ENCODE results near the gene THEMIS2. TPM values are rescaled to one million over a fixed set of nuclear protein-coding genes. Genes with fewer than 3 reads are reported as not detected.
"Not testable (repeated sequence)": the region's sequence is repeated elsewhere in the genome, so short reads cannot be mapped to it uniquely, and the experiment has no call there.

The THEMIS2 gene
- total RNA-seq, 4 donors from 2014 or later = 5.6 to 12.0 (median 7.9) TPM

DNA sequence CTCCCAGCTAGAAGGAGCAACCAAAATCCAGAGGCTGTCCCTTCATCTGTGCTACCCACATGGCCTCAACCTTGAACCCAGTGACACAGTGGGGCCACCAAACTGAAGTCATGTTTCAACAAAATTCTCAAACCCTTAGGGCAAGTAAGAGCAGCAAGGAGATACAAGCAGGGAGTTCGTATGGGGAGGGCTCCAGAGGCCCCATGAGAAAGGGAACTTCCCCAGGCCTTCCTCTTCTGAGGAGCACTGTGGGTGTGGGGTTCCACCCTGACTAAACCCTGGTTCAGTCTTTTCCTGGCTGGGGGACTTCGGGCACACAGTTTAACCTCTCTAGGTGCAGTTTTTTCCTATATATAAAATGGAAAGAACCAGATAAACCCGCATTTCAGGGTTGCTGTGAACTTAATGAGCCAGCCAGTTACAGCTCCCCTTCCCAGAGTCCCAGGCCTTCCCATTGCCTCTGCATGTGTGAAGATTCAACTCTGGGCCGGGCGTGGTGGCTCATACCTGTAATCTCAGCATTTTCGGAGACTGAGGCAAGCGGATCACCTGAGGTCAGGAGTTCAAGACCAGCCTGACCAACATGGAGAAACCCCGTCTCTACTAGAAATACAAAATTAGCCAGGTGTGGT, 8.0 kb upstream of the THEMIS2 start:
- Histone ChIP-seq H3K27me3 (no peaks in the 10 kb centered on the region), H3K27ac (peak overlapping the region; percentile 69), H3K36me3 (no peaks in the 10 kb centered on the region), H3K4me1 (peaks cover 29% of the 10 kb centered on the region), H3K9me3 (no peaks in the 10 kb centered on the region), H3K4me3 (no peak overlapping the region)
- WGBS = 65% methylated on average over 8 of the region's 8 CpGs
- TF ChIP-seq, protein P1, sequence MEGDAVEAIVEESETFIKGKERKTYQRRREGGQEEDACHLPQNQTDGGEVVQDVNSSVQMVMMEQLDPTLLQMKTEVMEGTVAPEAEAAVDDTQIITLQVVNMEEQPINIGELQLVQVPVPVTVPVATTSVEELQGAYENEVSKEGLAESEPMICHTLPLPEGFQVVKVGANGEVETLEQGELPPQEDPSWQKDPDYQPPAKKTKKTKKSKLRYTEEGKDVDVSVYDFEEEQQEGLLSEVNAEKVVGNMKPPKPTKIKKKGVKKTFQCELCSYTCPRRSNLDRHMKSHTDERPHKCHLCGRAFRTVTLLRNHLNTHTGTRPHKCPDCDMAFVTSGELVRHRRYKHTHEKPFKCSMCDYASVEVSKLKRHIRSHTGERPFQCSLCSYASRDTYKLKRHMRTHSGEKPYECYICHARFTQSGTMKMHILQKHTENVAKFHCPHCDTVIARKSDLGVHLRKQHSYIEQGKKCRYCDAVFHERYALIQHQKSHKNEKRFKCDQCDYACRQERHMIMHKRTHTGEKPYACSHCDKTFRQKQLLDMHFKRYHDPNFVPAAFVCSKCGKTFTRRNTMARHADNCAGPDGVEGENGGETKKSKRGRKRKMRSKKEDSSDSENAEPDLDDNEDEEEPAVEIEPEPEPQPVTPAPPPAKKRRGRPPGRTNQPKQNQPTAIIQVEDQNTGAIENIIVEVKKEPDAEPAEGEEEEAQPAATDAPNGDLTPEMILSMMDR (IDR thresholded peaks at IDR 0.05) = no peak
- TF ChIP-seq POLR2AphosphoS5 (IDR thresholded peaks at IDR 0.05) = no peak
- TF ChIP-seq POLR2A (IDR thresholded peaks at IDR 0.05) = no peak
- no peak for TF ChIP-seq EP300 (IDR thresholded peaks at IDR 0.05)
- no peak for DNase-seq (ENCODE audit: low spot score in 2 of 2)

DNA sequence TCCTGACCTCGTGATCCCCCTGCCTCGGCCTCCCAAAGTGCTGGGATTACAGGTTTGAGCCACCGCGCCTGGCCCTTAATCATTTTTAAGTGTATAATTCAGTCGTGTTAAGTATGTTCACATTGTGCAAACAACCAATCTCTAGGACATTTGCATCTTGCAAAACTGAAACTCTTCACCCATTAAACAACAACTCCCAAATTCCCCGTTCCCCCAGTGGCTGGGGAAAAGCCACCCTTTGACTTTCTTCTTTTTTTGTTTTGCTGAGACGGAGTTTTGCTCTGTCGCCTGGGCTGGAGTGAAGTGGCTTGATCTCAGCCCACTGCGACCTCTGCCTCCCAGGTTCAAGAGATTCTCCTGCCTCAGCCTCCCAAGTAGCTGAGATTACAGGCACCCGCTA, 6.5 kb upstream of the THEMIS2 start:
- WGBS = 92% methylated on average over 10 of the region's 10 CpGs
- H3K36me3 ChIP-seq = no peaks in the 10 kb centered on the region
- TF ChIP-seq EP300 (IDR thresholded peaks at IDR 0.05) = no peak
- no peak for TF ChIP-seq POLR2A (IDR thresholded peaks at IDR 0.05)
- TF ChIP-seq, protein P1 (IDR thresholded peaks at IDR 0.05) = no peak
- TF ChIP-seq POLR2AphosphoS5 (IDR thresholded peaks at IDR 0.05) = no peak
- H3K9me3 ChIP-seq = no peaks in the 10 kb centered on the region
- no peaks in the 10 kb centered on the region for H3K27me3 ChIP-seq
- DNase-seq (ENCODE audit: low spot score in 2 of 2) = no peak
- no peak overlapping the region for H3K4me3 ChIP-seq
- no peak overlapping the region for H3K27ac ChIP-seq
- H3K4me1 ChIP-seq = peaks cover 29% of the 10 kb centered on the region

DNA sequence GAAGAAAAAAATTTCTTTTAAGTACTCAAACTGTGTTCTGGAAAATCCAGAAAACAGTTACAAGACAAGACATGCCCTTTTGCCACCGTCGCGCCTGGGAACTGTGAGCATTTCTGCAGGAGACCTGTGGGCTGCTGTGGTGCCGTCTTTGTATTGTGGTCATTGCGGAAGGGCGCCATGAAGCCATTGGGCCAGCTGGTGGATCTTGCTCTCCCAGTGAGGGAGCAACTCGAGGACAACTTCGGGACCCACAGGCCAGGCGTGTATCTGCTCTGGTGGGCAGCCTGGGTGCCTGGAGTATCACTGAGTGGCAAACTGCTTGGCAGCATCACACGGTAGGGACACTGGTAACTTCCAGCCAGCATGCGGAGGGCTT, 3.8 kb upstream of the THEMIS2 start:
- no peak for DNase-seq (ENCODE audit: low spot score in 2 of 2)
- Histone ChIP-seq H3K9me3 (no peaks in the 10 kb centered on the region), H3K36me3 (no peaks in the 10 kb centered on the region), H3K27me3 (no peaks in the 10 kb centered on the region), H3K4me1 (peaks cover 33% of the 10 kb centered on the region), H3K4me3 (no peak overlapping the region), H3K27ac (no peak overlapping the region)
- TF ChIP-seq POLR2A (IDR thresholded peaks at IDR 0.05) = no peak
- TF ChIP-seq EP300 (IDR thresholded peaks at IDR 0.05) = no peak
- TF ChIP-seq POLR2AphosphoS5 (IDR thresholded peaks at IDR 0.05) = no peak
- TF ChIP-seq, protein P1 (IDR thresholded peaks at IDR 0.05) = no peak
- 73% methylated on average over 9 of the region's 11 CpGs for WGBS

DNA sequence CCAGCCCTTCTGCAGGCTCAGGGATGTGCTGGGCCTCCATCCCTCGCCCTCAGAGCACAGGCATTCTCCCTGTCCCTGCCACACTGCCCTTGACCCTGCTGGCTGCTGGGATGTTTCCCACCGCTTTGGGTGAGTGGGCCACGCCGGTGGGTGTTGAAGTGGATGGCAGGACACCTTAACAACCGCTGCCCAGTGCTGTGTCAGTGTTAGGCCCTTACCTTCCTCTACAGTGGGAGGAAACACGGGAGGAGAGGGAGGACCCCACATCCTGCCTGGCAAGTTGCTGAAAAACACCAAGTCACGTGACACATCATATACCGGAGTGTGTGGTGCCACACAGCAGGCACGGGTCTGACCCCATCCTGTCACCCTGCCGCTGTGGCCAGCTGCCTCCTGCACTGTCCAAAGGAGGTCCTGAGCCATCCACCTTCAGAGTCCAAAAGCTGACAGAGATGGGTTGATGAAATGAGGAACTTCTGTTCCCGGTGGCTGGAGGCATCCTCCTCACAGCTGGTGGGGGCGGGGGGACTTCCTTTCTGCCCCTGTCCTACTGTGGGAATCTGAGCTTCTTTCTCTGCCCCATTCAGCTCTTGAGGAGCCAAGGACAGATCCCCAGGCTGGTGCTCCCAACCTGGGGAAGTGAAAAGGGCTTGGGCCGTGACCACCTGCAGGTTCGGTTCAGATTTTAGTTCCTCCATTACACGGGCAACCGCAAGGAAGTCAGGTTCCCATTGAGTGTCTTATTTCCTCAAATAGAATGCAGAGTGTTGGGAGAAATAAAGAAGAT, 3.2 kb upstream of the THEMIS2 start:
- no peaks in the 10 kb centered on the region for H3K36me3 ChIP-seq
- no peak for TF ChIP-seq EP300 (IDR thresholded peaks at IDR 0.05)
- no peak for TF ChIP-seq POLR2AphosphoS5 (IDR thresholded peaks at IDR 0.05)
- no peak for TF ChIP-seq POLR2A (IDR thresholded peaks at IDR 0.05)
- TF ChIP-seq, protein P1 (IDR thresholded peaks at IDR 0.05) = no peak
- 53% methylated on average over 12 of the region's 16 CpGs for WGBS
- H3K27ac ChIP-seq = no peak overlapping the region
- peaks cover 28% of the 10 kb centered on the region for H3K4me1 ChIP-seq
- no peak overlapping the region for H3K4me3 ChIP-seq
- no peaks in the 10 kb centered on the region for H3K9me3 ChIP-seq
- no peaks in the 10 kb centered on the region for H3K27me3 ChIP-seq
- no peak for DNase-seq (ENCODE audit: low spot score in 2 of 2)

DNA sequence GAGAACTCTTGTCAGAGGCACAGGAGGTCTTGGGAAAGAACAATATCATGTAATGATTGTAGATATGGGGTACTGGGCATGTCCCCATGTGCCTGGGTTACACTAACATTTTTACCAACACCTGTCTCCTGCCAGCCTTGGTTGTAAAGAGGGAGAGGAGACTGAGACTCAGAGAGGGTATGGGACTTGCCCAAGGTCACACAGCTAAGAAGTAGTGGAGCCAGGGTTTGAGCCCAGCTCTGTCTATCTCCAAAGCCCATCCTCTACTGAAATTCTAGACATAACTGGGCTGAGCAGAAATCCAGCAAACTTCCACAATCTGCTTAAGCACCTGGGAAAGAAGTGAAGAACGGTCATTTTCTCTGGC, 2.6 kb upstream of the THEMIS2 start:
- H3K27me3 ChIP-seq = no peaks in the 10 kb centered on the region
- no peak for DNase-seq (ENCODE audit: low spot score in 2 of 2)
- peaks cover 26% of the 10 kb centered on the region for H3K4me1 ChIP-seq
- H3K27ac ChIP-seq = no peak overlapping the region
- 89% methylated on average over 1 of the region's 1 CpG for WGBS
- no peak for TF ChIP-seq POLR2A (IDR thresholded peaks at IDR 0.05)
- no peak for TF ChIP-seq POLR2AphosphoS5 (IDR thresholded peaks at IDR 0.05)
- TF ChIP-seq, protein P1 (IDR thresholded peaks at IDR 0.05) = no peak
- TF ChIP-seq EP300 (IDR thresholded peaks at IDR 0.05) = no peak
- H3K36me3 ChIP-seq = no peaks in the 10 kb centered on the region
- no peaks in the 10 kb centered on the region for H3K9me3 ChIP-seq
- no peak overlapping the region for H3K4me3 ChIP-seq

DNA sequence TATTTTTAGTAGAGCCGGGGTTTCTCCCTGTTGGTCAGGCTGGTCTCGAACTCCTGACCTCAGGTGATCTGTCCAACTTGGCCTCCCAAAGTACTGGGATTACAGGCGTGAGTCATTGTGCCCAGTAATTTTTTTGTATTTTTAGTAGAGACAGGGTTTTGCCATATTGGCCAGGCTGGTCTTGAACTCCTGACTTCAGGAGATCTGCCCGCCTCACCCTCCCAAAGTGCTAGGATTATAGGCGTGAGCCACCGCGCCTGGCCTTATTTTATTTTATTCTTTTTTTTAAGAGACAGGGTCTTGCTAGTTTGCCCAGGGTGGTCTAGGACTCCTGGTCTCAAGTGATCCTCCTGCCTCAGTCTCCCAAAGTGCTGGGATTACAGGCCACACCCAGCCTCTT, 1.3 kb upstream of the THEMIS2 start:
- H3K4me1 ChIP-seq = peaks cover 26% of the 10 kb centered on the region
- 95% methylated on average over 7 of the region's 7 CpGs for WGBS
- not testable (repeated sequence) for H3K9me3 ChIP-seq; DNase-seq (ENCODE audit: low spot score in 2 of 2); H3K27ac ChIP-seq; H3K36me3 ChIP-seq; H3K4me3 ChIP-seq; H3K27me3 ChIP-seq

All from suprapubic skin (tissue), 4 donors.